GM10248 (cell line): ENCODE results near the gene CDK4.

Source experiments
- CTCF ChIA-PET: fragments of 300-600 bp; sonication (Branson Sonifier 250); formaldehyde crosslinking; extraction: SDS; loops from one replicate; lab custom pipeline; 2021; ENCODE audit warnings: antibody characterized with exemption; lab: Yijun Ruan, JAX
- POLR2A ChIA-PET: fragments of 350-650 bp; sonication (Branson Sonifier 250); formaldehyde crosslinking; extraction: SDS; loops from one replicate; lab custom pipeline; 2020; ENCODE audit warnings: antibody characterized with exemption; lab: Yijun Ruan, JAX
- DNase-seq: peaks from one replicate; pipeline ENCODE4 v3.0.0; 2012; ENCODE audit errors: extremely low spot score
- TF ChIP-seq, protein P1 (sequence below): IDR thresholded peaks from 2 replicates; pipeline ENCODE4 v1.5.1; 2012; ENCODE audit warnings: mild to moderate bottlenecking, low read depth; ENCODE audit errors: extremely low read depth, missing control alignments, control extremely low read depth

The CDK4 gene

DNA sequence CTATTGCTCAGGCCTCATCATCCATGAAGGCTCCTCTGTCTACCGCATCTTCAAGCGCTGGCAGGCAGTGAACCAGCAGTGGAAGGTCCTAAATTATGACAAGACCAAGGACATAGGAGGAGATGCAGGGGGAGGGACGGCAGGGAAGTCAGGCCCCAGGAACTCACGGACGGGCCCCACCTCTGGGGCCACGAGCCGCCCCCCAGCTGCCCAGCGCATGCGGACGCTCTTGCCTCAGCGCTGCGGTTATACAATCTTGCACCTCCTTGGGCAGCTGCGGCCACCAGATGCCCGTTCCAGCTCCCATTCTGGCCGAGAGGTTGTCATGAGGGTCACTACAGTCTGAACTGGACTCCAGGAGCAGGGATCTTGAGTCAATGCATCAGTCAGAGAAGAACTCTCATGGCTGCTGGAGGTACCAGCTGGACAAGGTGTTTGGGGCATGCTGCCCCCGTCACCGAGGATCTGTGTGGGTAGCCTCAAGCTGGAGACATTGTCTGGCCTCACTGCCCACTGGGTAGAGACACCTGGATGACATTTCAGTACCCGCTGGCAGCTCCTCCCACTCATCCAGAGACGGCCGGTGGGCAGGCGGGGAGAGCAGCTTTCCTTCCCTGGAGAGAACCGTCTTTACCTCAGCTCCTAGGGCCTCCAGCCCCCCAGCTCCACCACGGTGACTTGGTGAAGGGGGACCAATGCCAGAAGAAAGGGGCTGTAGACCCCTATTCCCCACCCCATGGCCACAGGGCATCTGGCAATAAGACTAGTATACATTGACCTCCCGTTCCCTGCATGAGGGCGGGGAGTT, 6.6 kb upstream of the CDK4 start:
- no peak for DNase-seq
- POLR2A ChIA-PET, result no interaction called here
- TF ChIP-seq, protein P1, sequence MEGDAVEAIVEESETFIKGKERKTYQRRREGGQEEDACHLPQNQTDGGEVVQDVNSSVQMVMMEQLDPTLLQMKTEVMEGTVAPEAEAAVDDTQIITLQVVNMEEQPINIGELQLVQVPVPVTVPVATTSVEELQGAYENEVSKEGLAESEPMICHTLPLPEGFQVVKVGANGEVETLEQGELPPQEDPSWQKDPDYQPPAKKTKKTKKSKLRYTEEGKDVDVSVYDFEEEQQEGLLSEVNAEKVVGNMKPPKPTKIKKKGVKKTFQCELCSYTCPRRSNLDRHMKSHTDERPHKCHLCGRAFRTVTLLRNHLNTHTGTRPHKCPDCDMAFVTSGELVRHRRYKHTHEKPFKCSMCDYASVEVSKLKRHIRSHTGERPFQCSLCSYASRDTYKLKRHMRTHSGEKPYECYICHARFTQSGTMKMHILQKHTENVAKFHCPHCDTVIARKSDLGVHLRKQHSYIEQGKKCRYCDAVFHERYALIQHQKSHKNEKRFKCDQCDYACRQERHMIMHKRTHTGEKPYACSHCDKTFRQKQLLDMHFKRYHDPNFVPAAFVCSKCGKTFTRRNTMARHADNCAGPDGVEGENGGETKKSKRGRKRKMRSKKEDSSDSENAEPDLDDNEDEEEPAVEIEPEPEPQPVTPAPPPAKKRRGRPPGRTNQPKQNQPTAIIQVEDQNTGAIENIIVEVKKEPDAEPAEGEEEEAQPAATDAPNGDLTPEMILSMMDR, result no peak
- CTCF ChIA-PET, result interaction anchor here (0.7 to 2.3 kb wide), 12 partner anchors 9 to 146 kb away, joined by 3 to 12 read pairs (median 4); partner anchors contain the start of genes CYP27B1, EEF1AKMT3, METTL1 and TSPAN31

DNA sequence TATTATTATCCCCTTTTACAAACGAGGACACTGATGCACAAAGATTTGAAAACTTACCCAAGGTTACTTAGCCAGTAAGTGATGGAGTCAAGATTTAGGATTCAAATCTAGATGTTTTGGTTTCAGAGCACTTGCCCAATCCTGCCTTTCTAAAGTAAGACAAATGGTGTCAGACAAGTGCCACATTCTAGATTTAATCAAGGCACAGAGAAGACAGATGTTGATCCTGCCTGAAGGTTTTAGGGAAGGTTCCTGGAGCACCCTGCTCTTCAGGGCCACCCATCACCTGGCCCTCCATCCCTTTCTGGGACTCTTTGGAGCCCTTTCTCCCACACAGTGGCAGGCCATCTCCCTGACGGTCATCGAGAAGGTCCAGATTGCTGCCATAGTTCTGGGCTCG, 5.7 kb upstream of the CDK4 start:
- CTCF ChIA-PET, result interaction anchor here (2.2 to 2.4 kb wide), 3 partner anchors 10 to 45 kb away, joined by 8 to 61 read pairs (median 20); partner anchors contain the start of genes CYP27B1, EEF1AKMT3 and METTL1
- TF ChIP-seq, protein P1, result no peak
- no peak for DNase-seq
- POLR2A ChIA-PET, result no interaction called here

DNA sequence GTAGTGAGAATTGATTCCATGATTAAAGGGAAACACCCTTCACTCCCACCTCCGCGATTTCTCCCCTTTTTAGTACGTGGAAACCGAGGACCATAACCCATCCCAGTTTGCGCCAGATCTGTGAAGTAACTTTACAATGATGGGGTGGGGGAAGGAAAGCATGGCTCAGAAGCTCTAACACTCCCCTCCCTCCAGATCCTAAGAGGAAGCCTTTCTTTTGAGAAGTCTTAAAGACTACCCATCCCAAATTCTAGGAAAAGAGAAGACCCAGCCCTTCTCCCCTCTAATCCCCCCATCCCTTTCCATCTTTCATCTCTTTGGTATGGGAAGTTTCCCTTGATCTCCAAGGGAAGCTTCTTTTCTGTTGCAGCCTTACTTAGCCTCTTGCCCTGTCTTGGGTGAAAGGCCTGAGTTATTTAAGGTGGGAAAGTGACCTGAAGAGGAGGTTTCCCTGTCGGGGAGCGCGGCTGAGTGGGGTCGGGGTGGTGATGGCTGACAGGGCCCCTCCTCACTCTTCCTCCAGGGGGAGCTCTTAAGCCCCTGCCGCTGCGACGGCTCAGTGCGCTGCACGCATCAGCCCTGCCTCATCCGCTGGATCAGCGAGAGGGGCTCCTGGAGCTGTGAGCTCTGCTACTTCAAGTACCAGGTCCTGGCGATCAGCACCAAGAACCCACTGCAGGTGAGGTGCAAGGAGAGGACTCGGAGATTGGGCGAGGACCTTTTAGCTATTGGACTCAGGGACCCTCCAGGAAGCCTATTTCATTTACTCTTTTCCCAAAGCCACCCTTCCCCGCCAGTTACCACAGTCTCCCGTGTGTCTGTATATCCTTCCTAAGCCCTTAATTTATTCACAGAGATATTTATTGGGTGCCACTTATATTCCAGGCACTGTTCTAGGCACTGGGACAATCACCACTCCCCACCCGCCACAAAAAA, 4.6 kb upstream of the CDK4 start:
- ChIA-PET CTCF (interaction anchor here (0.6 to 2.4 kb wide), 36 partner anchors 8 to 517 kb away, joined by 3 to 61 read pairs (median 5); partner anchors contain the start of genes AVIL, B4GALNT1, CYP27B1 and EEF1AKMT3), POLR2A (no interaction called here)
- DNase-seq, result peak; percentile 84
- TF ChIP-seq, protein P1, result peak; percentile 86

DNA sequence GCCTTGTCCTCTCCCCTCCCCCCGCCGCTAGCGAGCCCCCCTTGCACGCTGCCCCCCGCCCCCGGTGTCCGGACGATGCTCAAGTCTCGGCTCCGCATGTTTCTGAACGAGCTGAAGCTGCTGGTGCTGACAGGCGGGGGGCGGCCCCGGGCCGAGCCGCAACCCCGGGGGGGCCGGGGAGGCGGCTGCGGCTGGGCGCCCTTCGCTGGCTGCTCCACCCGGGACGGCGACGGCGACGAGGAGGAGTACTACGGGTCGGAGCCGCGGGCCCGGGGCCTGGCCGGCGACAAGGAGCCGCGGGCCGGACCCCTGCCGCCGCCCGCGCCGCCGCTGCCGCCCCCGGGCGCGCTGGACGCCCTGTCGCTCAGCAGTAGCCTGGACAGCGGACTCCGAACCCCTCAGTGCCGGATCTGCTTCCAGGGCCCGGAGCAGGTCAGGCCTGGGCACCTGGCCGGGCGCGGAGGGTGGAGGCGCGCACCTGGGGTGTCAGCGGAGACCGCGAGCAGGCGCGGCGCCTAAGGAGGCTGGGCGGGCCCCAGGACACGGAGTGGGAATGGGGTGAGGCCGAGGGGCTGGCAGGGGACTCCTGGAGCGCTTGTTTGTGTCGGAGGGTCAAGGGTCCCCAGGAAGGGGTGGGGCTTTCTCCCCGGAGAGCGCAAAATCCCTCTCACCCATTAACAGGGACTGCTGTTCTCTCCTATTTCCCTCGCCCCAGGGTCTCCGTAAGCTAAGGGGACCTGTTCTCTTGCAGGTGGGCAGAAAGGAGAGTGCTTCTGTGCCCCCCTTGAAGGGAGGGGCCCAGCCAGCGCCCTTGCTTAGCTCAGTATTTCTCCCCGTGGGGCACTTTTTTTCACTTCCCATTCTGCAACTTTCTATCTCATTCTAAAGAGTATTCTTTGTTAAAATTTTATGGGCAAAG, 3.6 kb upstream of the CDK4 start:
- TF ChIP-seq, protein P1, result no peak
- ChIA-PET POLR2A (no interaction called here), CTCF (interaction anchor here (0.7 to 2.4 kb wide), 31 partner anchors 8 to 297 kb away, joined by 3 to 61 read pairs (median 5); partner anchors contain the start of genes AVIL, CYP27B1, EEF1AKMT3 and GLI1)
- no peak for DNase-seq

DNA sequence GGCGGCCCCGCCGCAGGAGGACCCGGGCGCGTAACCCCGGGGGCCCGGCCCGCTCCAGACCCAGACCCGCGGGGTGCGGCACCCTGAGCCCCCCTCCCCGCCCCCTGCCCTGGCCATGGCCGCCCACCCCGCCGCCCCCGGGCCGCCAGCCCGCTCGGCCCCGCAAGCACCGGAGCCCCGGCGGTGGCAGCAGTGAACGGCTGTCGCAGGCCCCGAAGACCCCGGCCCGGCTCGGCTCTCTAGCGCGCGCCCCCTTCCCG, 3.0 kb upstream of the CDK4 start:
- CTCF ChIA-PET, result interaction anchor here (1.3 to 2.4 kb wide), 2 partner anchors 148 to 150 kb away, joined by 3 to 12 read pairs; no protein-coding TSS in a partner anchor

More for the DNA sequence above, 3.0 kb upstream of the CDK4 start:
- no peak for DNase-seq
- POLR2A ChIA-PET, result no interaction called here
- TF ChIP-seq, protein P1, result no peak
